Measurements from ENCODE around the gene STK17A.
"Not testable (repeated sequence)": the region's sequence is repeated elsewhere in the genome, so short reads cannot be mapped to it uniquely, and the experiment has no call there.

STK17A gene

DNA sequence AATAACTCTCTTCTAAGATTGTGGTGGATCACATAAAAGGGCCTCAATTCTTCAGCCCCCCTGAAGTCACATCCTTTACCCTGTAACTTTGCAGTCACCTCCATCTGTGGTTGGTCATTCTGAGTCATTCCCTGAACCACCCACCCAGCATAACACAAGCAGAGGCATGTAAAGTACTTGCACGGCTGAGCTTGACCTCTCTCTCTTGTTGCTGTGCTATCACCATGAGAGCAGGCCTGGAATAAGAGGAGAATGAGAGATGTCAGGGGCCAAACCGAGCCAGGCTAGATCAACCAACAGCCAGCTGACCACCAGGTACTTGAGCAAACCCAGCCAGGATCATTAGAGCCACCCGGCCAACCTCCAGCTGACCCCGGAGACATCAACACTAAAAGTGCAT is 13.5 kb upstream of the STK17A start:
- DNase-seq = no peak

DNA sequence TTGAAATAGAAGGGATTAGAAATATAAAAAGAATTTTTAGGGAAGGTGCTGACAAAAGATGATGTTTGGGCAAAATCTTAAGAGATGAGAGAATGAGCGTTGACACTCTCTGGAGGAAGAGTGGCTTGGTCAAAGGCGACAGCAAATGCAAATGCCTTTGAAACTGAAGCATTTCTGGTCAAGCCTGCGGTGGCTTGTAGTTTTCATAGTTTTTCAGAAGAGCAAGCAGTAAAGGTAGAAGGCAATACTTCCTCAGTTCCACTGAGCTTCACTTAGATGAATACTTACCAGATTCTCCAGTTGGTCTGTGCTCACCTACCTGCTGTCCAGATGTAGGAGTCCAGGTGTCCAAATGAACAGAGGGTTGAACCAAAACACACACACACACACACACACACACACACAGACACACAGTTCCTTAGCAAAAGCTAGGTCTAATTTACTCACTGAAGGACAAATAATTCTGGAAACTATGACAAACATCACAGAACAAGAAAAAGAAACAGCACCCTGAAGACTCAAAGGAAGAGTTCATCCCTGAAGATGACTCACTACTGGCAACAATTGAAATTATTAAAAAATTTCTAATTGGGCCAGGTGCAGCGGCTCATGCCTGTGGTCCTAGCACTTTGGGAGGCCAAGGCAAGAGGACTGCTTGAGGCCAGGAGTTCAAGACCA is 12.1 kb upstream of the STK17A start:
- no peak for DNase-seq

DNA sequence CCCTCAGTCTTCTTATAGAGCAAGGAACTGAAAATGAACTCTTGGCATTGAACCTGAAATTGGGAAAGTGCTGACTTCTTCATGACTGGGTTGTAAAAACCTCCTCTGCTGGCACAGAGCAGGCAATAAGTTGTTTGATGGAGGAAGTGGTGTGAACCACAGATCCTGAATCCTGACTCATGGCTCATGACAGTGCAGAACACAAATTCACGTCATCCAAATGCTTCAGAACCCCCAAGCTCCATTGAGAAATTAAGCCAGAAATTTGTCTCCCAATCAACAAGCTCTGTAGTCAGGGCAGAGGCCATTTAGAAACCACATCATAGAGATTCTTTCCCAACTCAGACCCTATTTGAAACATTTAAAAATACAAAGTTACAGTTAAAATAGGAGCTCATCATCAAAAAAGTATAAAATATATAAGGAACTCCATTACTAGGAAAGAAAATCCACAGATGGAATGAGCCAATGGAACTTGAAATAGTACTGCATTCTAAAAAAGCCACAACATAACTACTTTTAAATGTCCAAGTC is 10.3 kb upstream of the STK17A start:
- DNase-seq = peak; percentile 96 to 99

DNA sequence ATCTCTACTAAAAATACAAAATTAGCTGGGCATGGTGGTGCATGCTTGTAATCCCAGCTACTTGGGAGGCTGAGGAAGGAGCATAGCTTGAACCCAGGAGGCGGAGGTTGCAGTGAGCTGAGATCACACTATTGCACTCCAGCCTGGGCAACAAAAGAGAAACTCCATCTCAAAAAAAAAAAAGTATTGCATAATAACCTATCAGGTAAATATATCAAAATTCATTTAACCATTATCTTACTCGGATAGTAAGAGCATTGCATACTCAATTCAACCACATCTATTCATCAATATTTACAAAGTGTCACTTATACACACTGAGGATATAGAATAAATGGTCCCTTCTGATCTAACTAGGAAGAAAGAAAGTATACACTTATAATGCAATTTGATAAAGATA is 9.1 kb upstream of the STK17A start:
- DNase-seq = not testable (repeated sequence)

DNA sequence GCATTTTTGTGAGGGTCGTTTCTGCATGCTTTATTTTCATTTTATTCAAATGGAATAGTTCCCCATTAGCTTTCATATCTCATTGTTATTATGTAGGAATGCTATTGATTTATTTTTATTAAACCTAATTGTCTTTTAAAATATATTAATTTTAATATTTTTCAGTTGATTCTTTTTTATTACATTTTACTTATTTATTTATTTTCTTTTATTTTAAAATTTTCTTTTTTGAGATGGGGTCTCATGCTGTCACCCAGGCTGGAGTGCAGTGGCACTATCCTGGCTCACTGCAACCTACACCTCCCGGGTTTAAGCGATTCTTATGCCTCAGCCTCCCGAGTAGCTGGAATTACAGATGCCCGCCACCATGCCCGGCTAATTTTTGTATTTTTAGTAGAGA is 7.4 kb upstream of the STK17A start:
- DNase-seq = no peak

DNA sequence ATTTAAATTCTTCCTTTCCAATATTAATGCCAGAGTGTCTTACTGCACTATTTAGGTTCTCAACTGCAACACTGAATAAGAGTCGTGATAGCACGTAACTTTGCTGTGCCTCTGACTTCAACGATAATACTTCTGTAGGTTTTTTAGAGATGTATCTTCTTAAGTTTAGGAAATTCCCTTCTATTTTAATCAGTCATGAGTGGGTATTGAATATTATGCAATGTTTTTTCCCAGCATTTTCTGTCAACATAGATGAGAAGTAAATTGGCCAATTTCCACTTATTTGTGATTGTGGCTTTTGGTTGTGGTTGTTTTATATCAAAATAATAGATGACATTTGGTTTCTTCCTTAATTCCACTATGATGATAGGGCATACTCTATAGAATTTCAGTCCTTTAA is 6.7 kb upstream of the STK17A start:
- no peak for DNase-seq

DNA sequence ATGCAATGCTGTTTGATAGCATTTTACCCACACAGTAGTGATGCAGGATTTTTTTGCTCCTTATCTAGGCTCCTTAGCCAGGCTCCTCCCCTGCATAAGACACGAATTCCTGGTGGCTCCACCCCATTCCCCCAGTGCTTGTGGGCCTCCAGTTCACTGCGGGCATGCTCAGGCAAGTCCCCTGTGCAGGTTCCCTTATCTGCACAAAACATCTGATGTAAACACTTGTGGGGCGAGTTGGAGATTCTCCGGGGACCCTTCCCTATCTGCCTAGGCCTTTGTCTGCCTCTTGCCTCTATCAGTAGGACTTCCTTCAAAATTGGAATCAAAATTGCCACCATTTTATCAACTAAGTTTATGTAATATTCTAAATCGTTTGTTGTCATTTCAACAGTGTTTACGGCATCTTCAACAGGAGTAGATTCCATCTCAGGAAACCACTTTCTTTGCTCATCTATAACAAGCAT is 5.4 kb upstream of the STK17A start:
- no peak for DNase-seq

DNA sequence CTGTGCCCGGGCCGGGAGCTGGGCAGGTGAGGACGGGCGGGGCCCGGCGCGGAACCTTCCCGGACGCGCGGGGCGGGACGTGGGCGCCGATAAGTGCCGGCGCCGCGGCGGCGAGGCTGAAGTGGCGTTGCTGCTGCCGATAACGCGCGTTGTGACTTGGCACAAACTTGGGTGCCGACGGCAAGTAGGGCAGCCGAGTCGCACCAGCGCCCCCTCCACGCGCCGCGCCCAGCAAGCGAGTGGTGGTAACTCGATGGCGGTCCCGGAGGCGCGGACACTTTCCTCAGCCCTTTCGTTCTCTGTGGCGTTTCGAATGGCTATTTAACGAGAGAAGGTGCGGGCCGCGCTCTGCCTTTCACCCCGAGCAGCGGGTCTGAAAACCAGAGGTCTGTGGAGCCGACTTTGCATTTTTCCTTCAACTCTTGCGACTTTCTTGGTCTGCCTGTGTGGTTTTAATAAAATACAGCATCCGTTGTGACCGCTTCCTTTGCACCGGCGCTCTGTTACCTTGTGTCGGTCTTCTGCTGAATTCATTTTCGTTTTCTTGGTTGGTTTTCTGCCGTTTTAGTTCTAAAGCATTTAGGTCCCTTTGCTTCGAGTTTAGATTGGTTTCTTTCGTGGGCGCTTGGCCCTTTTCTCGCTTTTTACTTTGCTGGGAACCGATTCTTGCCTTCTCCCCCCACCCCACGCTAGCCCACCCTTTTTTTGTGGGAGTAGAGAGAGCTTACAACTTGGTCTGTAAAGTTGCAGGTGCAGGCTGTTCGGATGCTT is 701 bp downstream of the STK17A start:
- DNase-seq = peak; percentile 42 to 53

DNA sequence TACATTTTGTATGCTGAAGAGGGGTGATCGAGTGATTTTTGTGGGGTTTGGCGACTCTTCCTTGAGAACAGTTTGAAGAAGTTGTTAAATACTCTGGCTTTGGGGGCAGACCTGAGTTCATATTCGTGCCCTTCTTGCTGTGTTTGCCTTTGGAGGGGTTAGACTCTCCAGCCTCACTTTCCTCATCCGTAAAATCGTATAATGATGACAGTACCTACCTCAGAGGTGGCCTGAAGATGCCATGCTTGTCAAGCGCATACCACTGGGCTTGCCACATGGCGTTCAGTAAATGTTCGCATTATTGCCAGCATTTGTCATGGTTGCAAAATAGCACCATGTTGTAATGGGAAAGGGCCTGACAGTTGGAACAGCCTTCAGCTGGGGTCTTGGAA is 1.3 kb downstream of the STK17A start:
- peak; percentile 66 to 68 for DNase-seq

DNA sequence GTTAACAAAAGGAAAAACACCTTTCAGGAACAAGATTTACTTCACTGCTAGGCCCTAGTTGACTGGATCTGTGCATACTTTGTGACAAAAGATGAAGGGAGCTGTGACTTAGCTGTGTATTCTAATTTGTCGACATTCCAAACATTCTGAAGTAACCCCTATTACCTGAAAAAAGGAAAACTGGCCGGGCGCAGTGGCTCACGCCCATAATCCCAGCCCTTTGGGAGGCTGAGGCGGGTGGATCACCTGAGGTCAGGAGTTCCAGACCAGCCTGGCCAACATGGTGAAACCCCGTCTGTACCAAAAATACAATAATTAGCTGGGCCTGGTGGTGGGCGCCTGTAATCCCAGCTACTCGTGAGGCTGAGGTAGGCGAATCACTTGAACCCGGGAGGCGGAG is 1.8 kb downstream of the STK17A start:
- not testable (repeated sequence) for DNase-seq

DNA sequence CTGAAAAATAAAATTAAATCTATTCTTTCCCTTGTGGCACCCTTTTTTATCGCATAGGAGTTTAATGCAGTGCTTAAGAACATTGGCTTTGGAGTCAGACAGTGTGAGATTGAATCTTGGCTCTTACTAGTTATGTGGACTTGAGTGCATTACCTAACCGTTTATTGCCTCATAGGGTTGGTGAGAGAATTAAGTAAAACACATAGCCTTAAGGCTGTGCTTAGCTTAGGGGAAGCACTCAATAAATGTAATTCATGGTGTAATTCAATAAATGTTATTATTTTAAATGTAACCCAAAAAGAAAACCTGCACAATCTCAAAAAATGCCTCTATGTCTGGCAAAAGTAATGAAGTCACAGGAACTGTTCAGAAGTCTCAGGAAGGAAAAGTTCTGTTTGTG is 2.7 kb downstream of the STK17A start:
- peak; percentile 72 to 82 for DNase-seq

DNA sequence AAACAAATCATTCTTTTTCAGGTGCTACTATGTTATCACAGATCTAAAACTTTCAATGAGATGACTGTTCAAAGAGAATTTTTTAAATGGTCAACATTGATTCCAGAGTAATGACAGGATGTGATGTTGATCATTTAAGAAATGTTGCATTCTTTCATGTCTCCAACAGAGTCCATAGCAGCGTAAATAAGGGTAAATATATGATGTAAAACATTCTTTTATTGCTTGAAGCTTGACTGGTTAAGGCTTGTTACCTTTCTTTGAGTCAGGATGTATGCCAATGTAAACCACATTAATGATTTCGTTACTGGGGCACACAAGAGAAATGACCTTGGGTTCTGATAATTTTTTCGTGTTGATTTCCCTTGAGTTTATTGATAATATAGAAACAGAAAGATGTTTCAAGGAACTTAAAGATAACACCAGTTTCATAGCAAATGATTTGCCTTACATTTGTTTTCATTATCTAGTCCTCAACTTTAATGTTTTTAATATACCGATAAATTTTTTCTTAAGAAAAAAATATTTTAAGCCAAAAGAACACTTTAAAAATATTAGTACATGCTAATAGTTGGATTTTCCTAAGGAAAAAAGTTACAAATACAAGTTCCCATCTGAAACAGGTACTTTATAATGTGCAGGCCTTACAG is 3.5 kb downstream of the STK17A start:
- no peak for DNase-seq

DNA sequence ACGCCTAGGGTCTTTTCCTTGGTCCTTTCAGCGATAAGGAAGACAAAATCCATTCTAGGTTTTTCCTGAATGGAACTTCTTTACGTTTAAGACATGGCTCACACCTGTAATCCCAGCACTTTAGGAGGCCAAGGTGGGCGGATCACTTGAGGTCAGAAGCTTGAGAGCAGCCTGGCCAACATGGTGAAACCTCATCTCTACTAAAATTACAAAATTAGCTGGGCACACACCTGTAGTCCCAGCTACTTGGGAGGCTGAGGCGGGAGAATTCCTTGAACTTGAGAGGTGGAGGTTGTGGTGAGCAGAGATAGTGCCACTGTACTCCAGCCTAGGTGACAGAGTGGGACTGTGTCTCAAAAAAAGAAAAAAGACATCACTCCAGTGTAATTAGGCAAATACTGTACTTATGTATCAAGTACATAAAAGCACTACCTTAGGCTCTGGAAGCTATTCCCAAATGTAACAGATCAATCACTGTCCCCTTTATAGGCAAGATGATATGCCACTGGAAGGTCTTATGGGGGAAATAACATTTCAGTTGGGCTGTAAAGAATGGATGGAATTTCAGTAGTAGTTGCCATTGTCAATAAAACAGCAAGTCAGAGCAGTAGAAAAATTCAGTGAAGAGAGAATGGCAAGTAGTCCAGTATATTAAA is 5.7 kb downstream of the STK17A start:
- DNase-seq = no peak

DNA sequence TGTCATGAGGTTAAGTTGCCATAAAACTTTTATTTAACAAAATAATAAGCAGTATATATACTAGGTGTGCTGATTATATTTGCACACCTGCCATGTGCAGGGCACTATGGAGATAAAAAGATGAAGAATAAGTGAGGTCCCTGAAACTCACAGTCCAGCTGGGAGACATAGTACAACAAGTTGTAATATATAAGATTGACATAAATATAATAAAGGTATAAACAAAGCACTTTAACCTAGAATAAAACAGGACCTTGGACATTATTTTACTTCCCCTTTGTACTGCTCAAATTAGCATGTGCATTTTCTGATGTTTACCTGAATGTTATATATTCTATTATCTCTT is 6.2 kb downstream of the STK17A start:
- DNase-seq = no peak

DNA sequence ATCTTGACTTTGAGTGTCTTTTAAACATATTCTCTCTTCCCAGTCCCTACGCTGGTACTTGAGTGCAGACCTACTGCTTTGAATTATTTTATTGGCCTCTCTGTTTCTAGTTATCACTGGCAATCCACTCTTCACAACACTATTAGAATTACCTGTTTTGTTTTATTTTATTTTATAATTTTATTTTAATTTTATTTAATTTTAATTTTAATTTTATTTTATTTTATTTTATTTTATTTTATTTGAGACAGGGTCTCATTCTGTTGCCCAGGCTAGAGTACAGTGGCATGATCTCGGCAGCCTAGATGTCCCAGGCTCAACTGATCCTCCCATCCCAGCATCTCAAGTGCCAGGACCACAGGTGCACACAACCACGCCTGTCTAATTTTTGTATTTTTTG is 6.8 kb downstream of the STK17A start:
- DNase-seq = no peak

DNA sequence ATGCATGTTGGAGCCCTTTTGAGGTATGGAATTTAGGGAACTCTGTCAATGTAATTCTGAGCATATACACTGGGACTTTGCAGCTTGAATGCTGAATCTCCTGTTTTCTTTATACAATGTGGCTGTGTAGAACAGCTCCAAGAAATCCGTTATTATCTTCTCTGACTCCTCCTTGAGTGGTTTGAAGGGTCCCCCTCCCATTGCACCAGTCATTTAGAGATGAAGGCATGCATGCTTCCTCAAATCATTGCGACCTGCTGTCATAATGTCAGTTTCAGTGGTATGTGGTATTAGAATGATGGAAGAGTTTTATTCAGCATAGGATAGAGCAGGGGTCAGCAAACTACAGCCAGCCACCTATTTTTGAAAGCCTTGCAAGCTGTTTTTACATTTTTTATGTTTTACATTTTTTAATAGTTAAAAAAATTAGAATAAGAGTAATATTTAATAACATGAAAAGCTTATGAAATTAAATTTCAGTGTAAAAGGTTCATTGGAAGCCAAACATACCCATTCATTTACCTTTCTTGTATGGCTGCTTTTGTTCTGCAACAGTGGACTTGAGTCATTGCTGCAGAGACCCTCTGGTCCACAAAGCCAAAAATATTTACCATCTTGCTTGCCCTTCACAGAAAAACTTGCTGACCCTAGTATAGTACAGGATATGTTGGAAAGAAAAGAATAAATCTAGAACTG is 8.1 kb downstream of the STK17A start:
- DNase-seq = no peak

DNA sequence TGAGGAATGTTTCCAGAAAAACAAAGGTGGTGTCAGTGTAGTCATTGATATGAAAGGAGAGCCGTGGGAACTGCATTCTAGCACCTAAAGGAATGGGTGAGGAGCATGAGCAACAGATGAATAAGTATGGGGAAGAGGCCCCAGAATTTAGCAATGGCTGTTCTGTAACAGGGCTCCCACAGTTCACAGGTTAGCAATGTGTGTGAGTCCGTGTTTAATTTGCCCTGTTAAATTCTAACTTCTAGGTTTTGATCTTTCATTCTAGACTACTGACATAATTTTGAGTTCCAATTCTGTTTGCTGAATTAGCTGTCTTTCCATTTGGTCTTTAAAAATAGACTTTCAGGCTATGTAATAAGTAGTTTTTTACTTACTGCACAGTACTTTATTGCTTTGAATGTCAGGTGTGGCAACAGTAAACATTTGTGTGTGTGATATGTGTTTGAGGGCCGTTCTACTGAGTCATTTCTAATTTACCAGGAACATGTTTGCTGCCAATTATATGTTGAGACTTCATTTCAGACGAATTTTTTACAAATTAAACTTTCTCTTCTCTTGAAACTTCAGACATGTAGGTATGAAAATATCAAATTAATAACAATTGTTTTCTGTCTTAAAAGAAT is 8.8 kb downstream of the STK17A start:
- DNase-seq = no peak

DNA sequence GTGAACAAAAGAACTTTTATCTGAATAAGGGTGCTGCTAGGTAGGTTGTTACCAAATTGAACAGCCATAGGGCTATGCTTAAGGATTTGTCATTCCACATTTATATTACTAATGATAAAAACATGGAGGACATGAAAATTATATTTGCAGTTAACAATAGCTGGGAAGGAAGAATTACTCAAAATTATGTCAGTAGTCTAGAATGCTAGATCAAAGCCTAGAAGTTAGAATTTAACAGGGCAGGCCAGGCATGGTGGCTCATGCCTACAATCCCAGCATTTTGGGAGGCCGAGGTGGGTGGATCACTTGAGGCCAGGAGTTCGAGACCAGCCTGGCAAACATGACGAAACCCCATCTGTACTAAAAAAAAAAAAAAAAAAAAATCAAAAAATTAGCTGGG is 9.4 kb downstream of the STK17A start:
- no peak for DNase-seq

DNA sequence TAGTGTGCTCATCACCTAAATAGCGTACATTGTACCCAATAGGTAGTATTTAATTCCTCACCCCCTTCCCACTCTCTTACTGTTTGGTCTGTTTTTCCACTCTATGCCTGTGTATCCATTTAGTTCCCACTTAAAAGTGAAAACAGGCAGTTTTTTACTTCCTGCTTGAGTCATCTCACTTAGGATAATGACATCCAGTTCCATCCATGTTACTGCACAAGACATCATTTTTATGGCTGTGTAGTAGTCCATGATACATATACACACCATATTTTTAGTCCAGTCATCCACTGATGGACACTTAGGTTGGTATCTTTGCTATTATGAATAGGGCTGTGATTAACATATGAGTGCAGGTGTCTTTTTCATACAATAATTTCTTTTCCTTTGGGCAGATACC is 10.1 kb downstream of the STK17A start:
- no peak for DNase-seq

DNA sequence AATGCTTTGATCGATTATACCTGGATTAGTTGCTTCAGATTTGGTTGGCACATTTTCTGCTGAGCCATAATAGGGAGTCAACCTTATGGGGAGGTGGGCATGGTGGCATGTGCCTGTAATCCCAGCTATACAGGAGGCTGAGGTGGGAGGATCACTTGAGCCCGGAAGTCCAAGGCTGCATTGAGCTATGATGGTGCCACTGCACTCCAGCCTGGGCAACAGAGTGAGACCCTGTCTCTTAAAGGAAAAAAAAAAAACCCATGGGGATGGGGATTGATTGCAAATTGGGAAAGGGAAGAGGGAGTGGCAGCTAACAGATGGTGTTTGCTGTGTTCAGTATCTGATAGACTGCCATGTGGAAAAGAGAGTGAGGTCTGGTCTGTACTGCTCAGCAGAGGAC is 11.1 kb downstream of the STK17A start:
- DNase-seq = no peak

DNA sequence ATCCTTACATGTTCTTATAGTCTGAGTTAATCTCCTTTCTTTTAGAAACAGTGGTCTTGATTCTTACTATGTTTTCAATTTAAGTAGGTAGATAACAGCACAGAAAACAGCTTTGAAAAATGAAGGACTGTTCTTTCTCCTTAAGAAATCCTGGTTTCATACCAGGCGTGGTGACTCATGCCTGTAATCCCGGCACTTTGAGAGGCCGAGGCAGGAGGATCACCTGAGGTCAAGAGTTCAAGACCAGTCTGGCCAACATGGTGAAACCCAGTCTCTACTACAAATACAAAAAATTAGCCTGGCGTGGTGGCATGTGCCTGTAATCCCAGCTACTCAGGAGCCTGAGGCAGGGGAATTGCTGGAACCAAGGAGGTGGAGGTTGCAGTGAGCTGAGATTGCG is 13.5 kb downstream of the STK17A start:
- DNase-seq = not testable (repeated sequence)

DNA sequence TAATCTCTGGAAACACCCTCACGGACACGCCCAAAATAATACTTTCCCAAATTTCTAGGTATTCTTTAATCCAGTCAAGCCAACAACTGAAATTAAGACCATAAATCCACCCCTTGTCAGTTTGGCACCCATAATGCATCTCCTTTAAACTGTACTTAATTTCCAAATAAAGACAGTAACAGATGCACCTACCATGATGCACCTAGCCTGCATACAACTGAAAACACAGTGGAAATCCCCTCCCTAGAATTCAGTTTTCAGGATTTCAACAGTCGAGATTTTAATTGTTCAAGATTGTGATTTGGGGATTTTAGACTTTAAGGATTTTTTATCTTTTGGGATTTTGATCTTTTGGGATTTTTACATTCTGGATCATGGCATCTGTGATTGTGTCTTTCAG is 17.1 kb downstream of the STK17A start:
- DNase-seq = no peak
